Measurements from ENCODE around the gene CLCN4.

CLCN4 gene

GRCh38 chrX:10193587-10193986 lies 36.8 kb downstream of the CLCN4 start:
- H3K27ac ChIP-seq: no peak overlapping the region
- TF ChIP-seq ZFX (IDR thresholded peaks at IDR 0.05): no peak
- TF ChIP-seq, protein P1, sequence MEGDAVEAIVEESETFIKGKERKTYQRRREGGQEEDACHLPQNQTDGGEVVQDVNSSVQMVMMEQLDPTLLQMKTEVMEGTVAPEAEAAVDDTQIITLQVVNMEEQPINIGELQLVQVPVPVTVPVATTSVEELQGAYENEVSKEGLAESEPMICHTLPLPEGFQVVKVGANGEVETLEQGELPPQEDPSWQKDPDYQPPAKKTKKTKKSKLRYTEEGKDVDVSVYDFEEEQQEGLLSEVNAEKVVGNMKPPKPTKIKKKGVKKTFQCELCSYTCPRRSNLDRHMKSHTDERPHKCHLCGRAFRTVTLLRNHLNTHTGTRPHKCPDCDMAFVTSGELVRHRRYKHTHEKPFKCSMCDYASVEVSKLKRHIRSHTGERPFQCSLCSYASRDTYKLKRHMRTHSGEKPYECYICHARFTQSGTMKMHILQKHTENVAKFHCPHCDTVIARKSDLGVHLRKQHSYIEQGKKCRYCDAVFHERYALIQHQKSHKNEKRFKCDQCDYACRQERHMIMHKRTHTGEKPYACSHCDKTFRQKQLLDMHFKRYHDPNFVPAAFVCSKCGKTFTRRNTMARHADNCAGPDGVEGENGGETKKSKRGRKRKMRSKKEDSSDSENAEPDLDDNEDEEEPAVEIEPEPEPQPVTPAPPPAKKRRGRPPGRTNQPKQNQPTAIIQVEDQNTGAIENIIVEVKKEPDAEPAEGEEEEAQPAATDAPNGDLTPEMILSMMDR (conservative IDR thresholded peaks at IDR 0.05): no peak

DNA sequence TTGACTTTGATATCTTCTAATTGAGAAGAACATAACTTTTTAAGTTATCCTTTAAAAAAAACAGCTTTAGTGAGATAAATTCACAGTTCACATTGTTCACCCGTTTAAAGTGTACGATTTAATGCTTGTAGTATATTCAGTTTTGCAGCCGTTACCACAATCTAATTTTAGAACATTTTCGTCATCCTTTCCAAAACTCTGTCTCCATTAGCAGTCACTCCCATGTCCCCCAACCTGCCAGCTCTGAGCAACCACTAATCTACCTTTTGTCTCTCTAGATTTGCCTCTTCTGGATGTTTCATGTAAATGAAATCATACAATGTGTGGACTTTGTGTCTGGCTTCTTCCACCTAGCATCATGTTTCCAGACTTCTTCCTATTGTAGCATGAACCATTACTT lies 38.6 kb downstream of the CLCN4 start:
- TF ChIP-seq, protein P1 (conservative IDR thresholded peaks at IDR 0.05): no peak
- no peak for TF ChIP-seq ZFX (IDR thresholded peaks at IDR 0.05)
- H3K27ac ChIP-seq: no peak overlapping the region

GRCh38 chrX:10195947-10196346 lies 39.2 kb downstream of the CLCN4 start:
- no peak for TF ChIP-seq ZFX (IDR thresholded peaks at IDR 0.05)
- TF ChIP-seq, protein P1 (conservative IDR thresholded peaks at IDR 0.05): no peak
- H3K27ac ChIP-seq: no peak overlapping the region

DNA sequence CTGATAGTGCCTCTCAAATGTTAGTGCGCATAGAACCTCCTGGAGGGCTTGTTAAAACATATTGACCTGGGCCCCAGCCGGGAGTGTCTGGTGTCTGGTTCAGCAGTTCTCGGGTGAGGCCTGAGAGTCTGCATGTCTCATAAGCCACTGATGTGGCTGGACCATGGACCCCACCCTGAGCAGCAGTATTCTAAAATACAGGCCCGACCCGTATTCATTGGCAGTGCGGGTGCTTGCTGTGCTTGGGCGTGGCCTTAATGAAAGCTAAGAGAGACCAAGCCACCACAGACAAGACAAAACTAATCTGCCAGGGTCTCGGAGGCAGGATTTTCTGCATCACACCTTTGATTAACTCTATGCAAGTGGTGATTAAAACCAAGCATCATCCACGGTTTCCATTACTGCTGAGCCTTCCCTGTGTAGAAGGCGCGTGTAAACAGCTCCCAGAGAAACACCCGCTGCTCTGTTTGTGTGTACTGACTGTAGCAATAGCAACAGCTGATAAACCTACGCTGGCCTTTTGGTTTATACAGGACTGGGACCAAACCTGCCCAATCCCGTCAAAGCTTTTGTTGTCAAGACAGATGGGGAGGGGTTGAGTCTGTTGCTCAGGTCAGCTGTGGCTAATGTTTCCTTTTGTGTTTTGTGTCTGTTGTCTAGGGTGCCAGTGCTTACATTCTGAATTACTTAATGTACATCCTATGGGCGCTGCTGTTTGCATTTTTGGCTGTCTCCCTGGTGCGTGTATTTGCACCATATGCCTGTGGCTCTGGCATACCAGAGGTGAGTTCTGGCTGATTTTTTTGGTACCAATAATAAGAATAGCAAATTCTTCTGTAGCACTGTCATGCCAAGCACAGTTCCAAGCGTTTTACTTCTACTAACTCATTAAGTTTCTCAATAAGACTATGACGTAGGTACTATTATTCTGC lies 40.8 kb downstream of the CLCN4 start:
- no peak overlapping the region for H3K27ac ChIP-seq
- TF ChIP-seq, protein P1 (conservative IDR thresholded peaks at IDR 0.05): no peak
- no peak for TF ChIP-seq ZFX (IDR thresholded peaks at IDR 0.05)

DNA sequence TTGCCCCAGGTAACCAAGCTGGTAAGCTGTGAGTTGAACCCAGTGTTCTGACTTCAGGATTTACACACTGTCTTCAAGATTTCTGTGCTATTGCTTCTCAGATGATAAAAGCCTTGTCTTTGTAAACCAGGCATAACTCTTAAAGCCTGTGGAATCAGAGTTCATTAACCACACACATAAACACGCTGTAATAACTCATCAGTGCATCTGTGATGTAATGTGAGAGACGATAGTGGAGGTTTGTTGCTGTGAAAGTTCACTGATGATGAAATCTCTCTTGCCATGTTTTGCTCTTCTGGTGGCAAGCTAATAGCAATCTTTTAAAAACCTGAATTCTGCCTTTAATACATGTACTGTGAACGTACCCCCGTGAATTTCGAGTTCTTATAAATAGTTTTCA lies 41.5 kb downstream of the CLCN4 start:
- no peak for TF ChIP-seq ZFX (IDR thresholded peaks at IDR 0.05)
- TF ChIP-seq, protein P1 (conservative IDR thresholded peaks at IDR 0.05): no peak
- no peak overlapping the region for H3K27ac ChIP-seq

DNA sequence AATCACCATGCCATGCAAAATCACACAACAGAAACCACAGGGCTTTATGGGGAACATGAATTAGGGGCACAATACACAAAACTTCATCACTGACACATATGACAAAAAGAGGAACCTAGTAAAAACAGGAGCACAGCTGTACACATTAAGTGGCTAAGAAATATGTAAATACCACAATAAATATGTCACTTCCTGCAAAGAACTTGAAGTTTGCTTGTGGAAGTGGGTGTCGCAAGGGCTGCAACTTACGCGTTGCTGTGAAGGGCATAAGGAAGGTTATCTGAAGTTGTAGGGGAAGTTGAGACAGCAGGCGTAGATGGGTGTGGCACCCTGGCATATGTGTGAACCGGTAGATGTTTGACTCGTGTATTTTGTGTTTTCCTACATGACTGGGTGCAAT lies 42.4 kb downstream of the CLCN4 start:
- no peak overlapping the region for H3K27ac ChIP-seq
- TF ChIP-seq, protein P1 (conservative IDR thresholded peaks at IDR 0.05): no peak
- TF ChIP-seq ZFX (IDR thresholded peaks at IDR 0.05): no peak

GRCh38 chrX:10203617-10204016 lies 46.8 kb downstream of the CLCN4 start:
- no peak for TF ChIP-seq ZFX (IDR thresholded peaks at IDR 0.05)
- TF ChIP-seq, protein P1 (conservative IDR thresholded peaks at IDR 0.05): no peak
- H3K27ac ChIP-seq: no peak overlapping the region

Measured in C4-2B (cell line).